ENCODE measurements around the gene ERICH3.

Gene ERICH3

GRCh38 chr1:74545821-74546220 lies 127.8 kb downstream of the ERICH3 start:
- no peak for TF ChIP-seq CTCF (IDR thresholded peaks at IDR 0.05; ENCODE audit: borderline replicate concordance, control extremely low read depth, extremely low read depth, insufficient read depth, missing control alignments)
- DNase-seq (ENCODE audit: low spot score) = no peak
- in situ Hi-C loops (cut with MboI; ENCODE audit: low sequenced_read_pairs, unreplicated experiment) = no loop called here

GRCh38 chr1:74534241-74534640 lies 139.4 kb downstream of the ERICH3 start:
- in situ Hi-C loops (cut with MboI; ENCODE audit: low sequenced_read_pairs, unreplicated experiment) = no loop called here
- no peak for DNase-seq (ENCODE audit: low spot score)
- no peak for TF ChIP-seq CTCF (IDR thresholded peaks at IDR 0.05; ENCODE audit: borderline replicate concordance, control extremely low read depth, extremely low read depth, insufficient read depth, missing control alignments)

- no peak for DNase-seq (ENCODE audit: low spot score)
- in situ Hi-C loops (cut with MboI; ENCODE audit: low sequenced_read_pairs, unreplicated experiment) = no loop called here
- no peak for TF ChIP-seq CTCF (IDR thresholded peaks at IDR 0.05; ENCODE audit: borderline replicate concordance, control extremely low read depth, extremely low read depth, insufficient read depth, missing control alignments)
Measured at GRCh38 chr1:74531796-74532195, 141.8 kb downstream of the ERICH3 start.

GRCh38 chr1:74530892-74531291 lies 142.7 kb downstream of the ERICH3 start:
- no peak for TF ChIP-seq CTCF (IDR thresholded peaks at IDR 0.05; ENCODE audit: borderline replicate concordance, control extremely low read depth, extremely low read depth, insufficient read depth, missing control alignments)

GRCh38 chr1:74528123-74528522 lies 145.5 kb downstream of the ERICH3 start:
- in situ Hi-C loops (cut with MboI; ENCODE audit: low sequenced_read_pairs, unreplicated experiment) = no loop called here
- no peak for DNase-seq (ENCODE audit: low spot score)
- no peak for TF ChIP-seq CTCF (IDR thresholded peaks at IDR 0.05; ENCODE audit: borderline replicate concordance, control extremely low read depth, extremely low read depth, insufficient read depth, missing control alignments)

More at GRCh38 chr1:74530892-74531291, 142.7 kb downstream of the ERICH3 start:
- DNase-seq (ENCODE audit: low spot score) = no peak
- in situ Hi-C loops (cut with MboI; ENCODE audit: low sequenced_read_pairs, unreplicated experiment) = no loop called here

- in situ Hi-C loops (cut with MboI; ENCODE audit: low sequenced_read_pairs, unreplicated experiment) = no loop called here
- no peak for DNase-seq (ENCODE audit: low spot score)
- TF ChIP-seq CTCF (IDR thresholded peaks at IDR 0.05; ENCODE audit: borderline replicate concordance, control extremely low read depth, extremely low read depth, insufficient read depth, missing control alignments) = no peak
Measured at GRCh38 chr1:74526708-74527107, 146.9 kb downstream of the ERICH3 start.
